Body of pancreas (tissue), 4 donors: ENCODE measurements around the gene CRAMP1. TPM values are rescaled to one million over a fixed set of nuclear protein-coding genes. Genes with fewer than 3 reads are reported as not detected.
"Not testable (repeated sequence)": the region's sequence is repeated elsewhere in the genome, so short reads cannot be mapped to it uniquely, and the experiment has no call there.

Experiments
- ATAC-seq: fragments of 150-250 bp; one replicate; pipeline ENCODE4 v1.9.1; 2016
- DNase-seq, 4 donors: peaks; one replicate each; pipeline ENCODE4 v3.0.0-alpha.2; 2019
- H3K27ac ChIP-seq, 4 donors: fragments of 200-600 bp; sonication (generic); 1 replicate in 3 of 4; 2 replicates in 1 of 4; pipeline versions ENCODE4 v1.5.1 to v1.6.1; 2016 to 2019; ENCODE audit warnings: mild to moderate bottlenecking in 1 of 4, mixed read lengths in 1 of 4, moderate library complexity in 1 of 4
- H3K27me3 ChIP-seq, 2 donors: fragments of 200-600 bp; sonication (generic); one replicate each; pipeline ENCODE4 v1.6.0; 2016; ENCODE audit warnings: mild to moderate bottlenecking in 1 of 2
- H3K36me3 ChIP-seq, 2 donors: fragments of 200-600 bp; sonication (generic); replicated peaks in 1 of 2; 2 replicates each; pipeline ENCODE4 v1.5.1; 2016; ENCODE audit warnings: low read depth in 2 of 2; ENCODE audit not compliant: insufficient read depth in 1 of 2
- H3K4me1 ChIP-seq: fragments of 200-600 bp; sonication (generic); one replicate; pipeline ENCODE4 v1.6.0; 2016
- H3K4me3 ChIP-seq, 2 donors: fragments of 200-600 bp; sonication (generic); 1 replicate in 1 of 2; 2 replicates in 1 of 2; pipeline ENCODE4 v1.5.1; 2016 to 2019
- H3K9me3 ChIP-seq, 3 donors: fragments of 200-600 bp; sonication (generic); 1 replicate in 2 of 3; 2 replicates in 1 of 3; pipeline ENCODE4 v1.5.1; 2016
- POLR2A ChIP-seq, 3 donors: fragments of 450-650 bp; IDR thresholded peaks; one replicate each; pipeline ENCODE4 v1.6.1; 2016; ENCODE audit warnings: antibody characterized with exemption in 3 of 3, mild to moderate bottlenecking in 2 of 3
- WGBS, 2 donors: methylation state at CpG; one replicate each; pipeline ENCODE4 v1.1.5; 2017; 5-methylcytosine and 5-hydroxymethylcytosine counted together
- intact Hi-C: fragments of 100-400 bp; cut with DNase I; formaldehyde crosslinking; loops from one replicate; pipeline ENCODE4 v1.15.1; 2023
- total RNA-seq, 2 donors: library from RNA; depleted of rRNA; stranded (reverse); fragments of >200 nt; gene quantifications; one replicate each; pipeline ENCODE4 v1.1.0, GENCODE V29; 2016
- TF ChIP-seq, protein P1 (sequence below), 7 experiments: fragments of 450-650 bp in 4 of 7; fragments of 200-600 bp in 3 of 7; sonication (generic) in 3 of 7; IDR thresholded peaks; one replicate each; pipeline ENCODE4 v1.5.1; 2016 to 2019; ENCODE audit warnings: antibody characterized with exemption in 7 of 7

CRAMP1 gene
- total RNA-seq, 2 donors from 2014 or later = 8.6 to 17.8 TPM

DNA sequence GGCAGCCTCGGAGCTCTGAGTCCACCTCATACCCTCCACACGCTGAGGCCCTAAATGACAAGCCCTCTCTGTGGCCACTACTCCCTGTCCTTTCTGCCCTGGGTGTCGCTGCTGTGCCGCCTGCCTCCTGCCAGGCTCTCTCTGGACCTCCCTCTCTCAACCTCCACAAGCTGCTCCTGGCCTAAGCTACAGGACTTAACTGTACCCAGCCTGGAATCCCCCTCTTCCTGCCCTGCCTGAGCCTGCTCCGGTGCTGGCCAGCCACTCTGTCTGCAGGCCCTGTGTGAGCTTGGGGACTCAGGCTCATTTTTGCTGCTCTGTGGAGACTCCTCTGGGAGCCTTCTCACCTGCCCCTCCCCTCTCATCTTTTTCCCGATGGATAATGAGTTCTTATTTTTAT, 21.8 kb upstream of the CRAMP1 start:
- ATAC-seq = no peak
- H3K4me3 ChIP-seq = no peak overlapping the region
- no peaks in the 10 kb centered on the region for H3K9me3 ChIP-seq
- no peaks in the 10 kb centered on the region for H3K4me1 ChIP-seq
- WGBS, 2 donors = 89 to 93% methylated on average over 6 of the region's 6 CpGs
- intact Hi-C loops = no loop called here
- no peak for DNase-seq
- TF ChIP-seq POLR2A (IDR thresholded peaks at IDR 0.05) = no peak
- TF ChIP-seq, protein P1, sequence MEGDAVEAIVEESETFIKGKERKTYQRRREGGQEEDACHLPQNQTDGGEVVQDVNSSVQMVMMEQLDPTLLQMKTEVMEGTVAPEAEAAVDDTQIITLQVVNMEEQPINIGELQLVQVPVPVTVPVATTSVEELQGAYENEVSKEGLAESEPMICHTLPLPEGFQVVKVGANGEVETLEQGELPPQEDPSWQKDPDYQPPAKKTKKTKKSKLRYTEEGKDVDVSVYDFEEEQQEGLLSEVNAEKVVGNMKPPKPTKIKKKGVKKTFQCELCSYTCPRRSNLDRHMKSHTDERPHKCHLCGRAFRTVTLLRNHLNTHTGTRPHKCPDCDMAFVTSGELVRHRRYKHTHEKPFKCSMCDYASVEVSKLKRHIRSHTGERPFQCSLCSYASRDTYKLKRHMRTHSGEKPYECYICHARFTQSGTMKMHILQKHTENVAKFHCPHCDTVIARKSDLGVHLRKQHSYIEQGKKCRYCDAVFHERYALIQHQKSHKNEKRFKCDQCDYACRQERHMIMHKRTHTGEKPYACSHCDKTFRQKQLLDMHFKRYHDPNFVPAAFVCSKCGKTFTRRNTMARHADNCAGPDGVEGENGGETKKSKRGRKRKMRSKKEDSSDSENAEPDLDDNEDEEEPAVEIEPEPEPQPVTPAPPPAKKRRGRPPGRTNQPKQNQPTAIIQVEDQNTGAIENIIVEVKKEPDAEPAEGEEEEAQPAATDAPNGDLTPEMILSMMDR (IDR thresholded peaks at IDR 0.05) = no peak
- peaks cover 0 to 4% of the 10 kb centered on the region in 2 donors for H3K36me3 ChIP-seq
- no peaks in the 10 kb centered on the region for H3K27me3 ChIP-seq
- no peak overlapping the region for H3K27ac ChIP-seq

DNA sequence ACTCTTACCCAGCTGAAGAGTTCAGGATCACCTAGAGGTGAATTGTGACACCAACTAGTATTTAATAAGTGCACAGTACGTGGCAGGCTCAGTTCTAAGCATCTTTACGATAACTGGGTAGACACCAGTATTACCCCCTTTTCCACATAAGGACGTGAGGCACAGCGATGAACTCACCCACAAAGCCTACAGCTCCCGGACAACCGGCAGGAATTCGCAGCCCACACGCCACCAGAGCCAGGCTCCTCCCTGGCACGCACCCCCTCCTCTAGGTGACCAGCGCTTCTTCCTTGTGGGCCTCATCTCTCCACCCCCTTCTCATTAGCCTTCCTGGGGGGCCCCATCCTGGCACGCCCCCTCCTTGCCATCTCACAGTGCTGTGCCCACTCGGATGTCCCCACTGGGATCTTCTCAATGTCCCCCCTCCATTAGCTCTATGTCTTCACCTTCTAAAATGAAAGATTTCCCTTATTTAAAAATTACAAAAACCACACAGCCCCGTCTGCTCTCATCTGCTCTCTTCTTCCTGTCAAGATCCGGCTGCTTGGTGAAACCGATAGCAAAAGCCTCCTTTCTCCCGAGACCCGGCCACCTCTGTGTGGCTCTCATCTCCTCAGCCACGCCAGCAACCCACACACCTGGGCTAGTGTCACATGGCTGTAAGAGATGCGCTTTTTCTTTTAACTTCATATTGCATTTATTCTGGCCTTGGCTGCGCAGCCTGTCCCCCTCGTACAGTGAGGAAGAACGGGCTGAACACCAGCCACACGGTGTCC, 21.0 kb upstream of the CRAMP1 start:
- Histone ChIP-seq H3K4me3 (no peak overlapping the region), H3K4me1 (no peaks in the 10 kb centered on the region), H3K36me3 (peaks cover 0 to 2% of the 10 kb centered on the region in 2 donors), H3K27ac (no peak overlapping the region), H3K9me3 (no peaks in the 10 kb centered on the region), H3K27me3 (no peaks in the 10 kb centered on the region)
- intact Hi-C loops = no loop called here
- DNase-seq (no peak), ATAC-seq (no peak)
- TF ChIP-seq POLR2A (IDR thresholded peaks at IDR 0.05) = no peak
- TF ChIP-seq, protein P1 (IDR thresholded peaks at IDR 0.05) = no peak
- WGBS, 2 donors = 89 to 91% methylated on average over 23 of the region's 23 CpGs

DNA sequence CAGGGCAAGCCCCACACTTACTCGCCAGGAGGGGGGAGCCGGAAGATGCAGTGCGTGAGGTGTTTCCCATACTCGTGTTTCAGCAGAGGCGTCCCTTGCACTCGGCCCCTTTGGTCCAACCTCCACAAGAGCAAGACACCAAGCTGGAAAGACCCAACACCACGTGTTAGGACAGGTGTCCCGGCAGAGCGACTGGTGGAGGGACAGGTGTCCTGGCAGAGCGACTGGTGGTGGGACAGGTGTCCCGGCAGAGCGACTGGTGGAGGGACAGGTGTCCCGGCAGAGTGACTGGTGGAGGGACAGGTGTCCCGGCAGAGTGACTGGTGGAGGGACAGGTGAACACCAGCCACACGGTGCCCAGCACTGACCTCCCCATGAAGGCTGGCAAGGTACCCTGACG, 19.7 kb upstream of the CRAMP1 start:
- TF ChIP-seq, protein P1 (IDR thresholded peaks at IDR 0.05) = no peak
- TF ChIP-seq POLR2A (IDR thresholded peaks at IDR 0.05) = no peak
- Histone ChIP-seq H3K27ac (no peak overlapping the region), H3K4me1 (no peaks in the 10 kb centered on the region), H3K27me3 (no peaks in the 10 kb centered on the region), H3K9me3 (no peaks in the 10 kb centered on the region), H3K4me3 (no peak overlapping the region), H3K36me3 (no peaks in the 10 kb centered on the region)
- DNase-seq (no peak), ATAC-seq (no peak)
- intact Hi-C loops = no loop called here
- 82 to 93% methylated on average over 14 to 16 of the region's 16 CpGs for WGBS, 2 donors

DNA sequence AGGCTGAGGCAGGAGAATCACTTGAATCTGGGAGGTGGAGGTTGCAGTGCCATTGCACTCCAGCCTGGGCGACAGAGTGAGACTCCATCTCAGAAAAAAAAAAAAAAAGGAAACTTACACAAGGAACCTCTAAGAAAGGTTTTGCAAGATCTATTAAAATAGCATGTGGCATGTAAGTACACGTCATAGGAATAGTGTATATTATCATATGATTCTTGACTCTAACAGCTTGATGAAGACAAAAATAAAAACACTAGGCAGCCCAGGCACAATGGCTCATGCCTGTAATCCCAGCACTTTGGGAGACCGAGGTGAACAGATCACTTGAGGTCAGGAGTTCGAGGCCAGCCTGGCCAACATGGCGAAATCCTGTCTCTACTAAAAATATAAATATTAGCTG, 16.6 kb upstream of the CRAMP1 start:
- H3K36me3 ChIP-seq, intact Hi-C loops, H3K27me3 ChIP-seq, H3K9me3 ChIP-seq, ATAC-seq, H3K4me3 ChIP-seq, H3K4me1 ChIP-seq, DNase-seq, H3K27ac ChIP-seq: not testable (repeated sequence)
- WGBS, 2 donors = 87 to 97% methylated on average over 5 of the region's 5 CpGs

DNA sequence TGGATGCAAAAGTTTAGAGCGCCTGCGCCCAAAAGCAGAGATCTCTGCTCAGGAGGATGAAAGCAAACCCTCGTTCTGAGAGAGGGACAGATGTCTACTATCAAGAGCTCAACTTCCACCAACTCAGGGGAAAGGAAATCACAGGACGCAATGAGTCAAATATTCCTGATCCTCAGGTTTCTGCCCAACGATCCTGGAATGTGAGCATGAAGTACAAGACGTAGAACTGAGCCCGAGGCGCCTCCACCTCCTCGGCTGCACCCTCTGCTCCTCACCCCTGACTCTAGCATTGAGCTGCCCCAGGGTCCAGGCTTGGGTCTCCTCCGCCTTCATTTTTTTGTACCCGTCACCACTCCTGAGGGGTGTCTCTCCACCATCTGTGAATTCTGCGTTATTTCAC, 15.6 kb upstream of the CRAMP1 start:
- H3K27me3 ChIP-seq = no peaks in the 10 kb centered on the region
- intact Hi-C loops = no loop called here
- no peaks in the 10 kb centered on the region for H3K36me3 ChIP-seq
- DNase-seq (no peak), ATAC-seq (no peak)
- H3K27ac ChIP-seq = no peak overlapping the region
- 86 to 89% methylated on average over 12 of the region's 12 CpGs for WGBS, 2 donors
- H3K4me3 ChIP-seq = no peak overlapping the region
- TF ChIP-seq, protein P1 (IDR thresholded peaks at IDR 0.05) = no peak
- no peak for TF ChIP-seq POLR2A (IDR thresholded peaks at IDR 0.05)
- no peaks in the 10 kb centered on the region for H3K9me3 ChIP-seq
- no peaks in the 10 kb centered on the region for H3K4me1 ChIP-seq
